GM18511 (cell line): ENCODE measurements around the gene PLEKHH3.

Experiments
- ATAC-seq: cut with Tn5 transposase; IDR thresholded peaks from one replicate; pipeline ENCODE4 v1.9.1; 2021; ENCODE audit warnings: mild to moderate bottlenecking, moderate library complexity; ENCODE audit not compliant: unreplicated experiment

PLEKHH3 gene

GRCh38 chr17:42687707-42688320, 11.0 kb upstream of the PLEKHH3 start:
- no peak for ATAC-seq

GRCh38 chr17:42686520-42687128, 9.8 kb upstream of the PLEKHH3 start:
- no peak for ATAC-seq

GRCh38 chr17:42685831-42686230, 9.0 kb upstream of the PLEKHH3 start:
- no peak for ATAC-seq

GRCh38 chr17:42684929-42685556, 8.2 kb upstream of the PLEKHH3 start:
- no peak for ATAC-seq

- ATAC-seq = no peak
These were observed 6.7 kb upstream of the PLEKHH3 start for GRCh38 chr17:42683407-42684034.

- no peak for ATAC-seq
These were observed 6.1 kb upstream of the PLEKHH3 start for GRCh38 chr17:42682722-42683403.

- no peak for ATAC-seq
These were observed 5.4 kb upstream of the PLEKHH3 start, which contains the start of gene CNTNAP1 for GRCh38 chr17:42681976-42682721. CNTNAP1 (plus strand) TSS chr17:42682531; CDS start chr17:42682830, 299 bp downstream.

- ATAC-seq = no peak
These were observed 3.6 kb upstream of the PLEKHH3 start for GRCh38 chr17:42680331-42680808.

GRCh38 chr17:42679492-42680330, 2.9 kb upstream of the PLEKHH3 start:
- ATAC-seq = no peak

- no peak for ATAC-seq
These were observed 2.2 kb upstream of the PLEKHH3 start for GRCh38 chr17:42678951-42679491.

- ATAC-seq = peak; percentile 35
These were observed 1.4 kb upstream of the PLEKHH3 start for GRCh38 chr17:42677921-42678781.

- peak; percentile 58 for ATAC-seq
These were observed 441 bp upstream of the PLEKHH3 start for GRCh38 chr17:42677012-42677857.

- ATAC-seq = no peak
These were observed 800 bp downstream of the PLEKHH3 start for GRCh38 chr17:42675965-42676423.

GRCh38 chr17:42675348-42675964, 1.3 kb downstream of the PLEKHH3 start:
- ATAC-seq = no peak

GRCh38 chr17:42674755-42675347, 1.9 kb downstream of the PLEKHH3 start:
- no peak for ATAC-seq
